Kasumi-1 (cell line): Measurements from ENCODE around the gene SALL2.
"Not testable (repeated sequence)": the region's sequence is repeated elsewhere in the genome, so short reads cannot be mapped to it uniquely, and the experiment has no call there.

ENCODE experiments used
- DNase-seq, 2 experiments: peaks; one replicate each; lab custom pipeline; 2025; lab: John Stamatoyannopoulos, UW

Gene SALL2

GRCh38 chr14:21525962-21526671, at the start of gene SALL2:
Gene SALL2, minus strand, starts transcription at chr14:21526346. Its CDS starts 219 bp downstream, at chr14:21526127.
- DNase-seq = peak; percentile 6 to 13

GRCh38 chr14:21575661-21576060, 49.5 kb upstream of the SALL2 start:
- no peak for DNase-seq

- no peak for DNase-seq
Observed at GRCh38 chr14:21572604-21573003, 46.5 kb upstream of the SALL2 start.

- no peak for DNase-seq
Observed at GRCh38 chr14:21558703-21559170, 32.6 kb upstream of the SALL2 start.

- DNase-seq = peak; percentile 81 to 89
Observed at GRCh38 chr14:21557084-21557901, 31.1 kb upstream of the SALL2 start.

- no peak for DNase-seq
Observed at GRCh38 chr14:21556378-21557083, 30.4 kb upstream of the SALL2 start.

GRCh38 chr14:21553266-21553665, 27.1 kb upstream of the SALL2 start:
- no peak for DNase-seq

GRCh38 chr14:21544588-21544987, 18.4 kb upstream of the SALL2 start:
- not testable (repeated sequence) for DNase-seq

GRCh38 chr14:21543963-21544362, 17.8 kb upstream of the SALL2 start:
- no peak for DNase-seq

GRCh38 chr14:21543521-21543960, 17.4 kb upstream of the SALL2 start:
- DNase-seq = no peak

- no peak for DNase-seq
Observed at GRCh38 chr14:21541413-21542074, 15.4 kb upstream of the SALL2 start.

GRCh38 chr14:21539189-21539940, 13.2 kb upstream of the SALL2 start:
- no peak for DNase-seq

GRCh38 chr14:21537090-21537424, 10.9 kb upstream of the SALL2 start:
- DNase-seq = no peak

- DNase-seq = no peak
Observed at GRCh38 chr14:21536418-21537089, 10.4 kb upstream of the SALL2 start.

GRCh38 chr14:21535545-21536417, 9.6 kb upstream of the SALL2 start:
- no peak for DNase-seq

- DNase-seq = peak; percentile 62 to 72
Observed at GRCh38 chr14:21534576-21534975, 8.4 kb upstream of the SALL2 start.

- no peak for DNase-seq
Observed at GRCh38 chr14:21533294-21533693, 7.1 kb upstream of the SALL2 start.

GRCh38 chr14:21529515-21529914, 3.4 kb upstream of the SALL2 start:
- no peak for DNase-seq
